CD14-positive monocyte (primary cell): ENCODE results near the gene PEX10. TPM values are rescaled to one million over a fixed set of nuclear protein-coding genes. Genes with fewer than 3 reads are reported as not detected.

Experiments used
- DNase-seq, 3 donors: peaks; one replicate each; pipeline ENCODE4 v3.0.0-alpha.2; 2011 to 2022
- H2AFZ ChIP-seq: 2 replicates; pipeline ENCODE4 v1.6.0; 2012; ENCODE audit warnings: mild to moderate bottlenecking, low read depth, low read length, inconsistent platforms; ENCODE audit not compliant: insufficient read depth, poor library complexity, severe bottlenecking
- H3K27ac ChIP-seq, 2 donors: 1 replicate in 1 of 2; 2 replicates in 1 of 2; pipeline ENCODE4 v1.5.1; 2012 to 2013; ENCODE audit warnings: low read length in 2 of 2, control low read depth in 1 of 2, inconsistent platforms in 1 of 2, low read depth in 1 of 2, mild to moderate bottlenecking in 1 of 2
- H3K27me3 ChIP-seq, 2 donors: one replicate each; pipeline versions ENCODE4 v1.6.0 to v1.6.1; 2011 to 2013; ENCODE audit warnings: low read length in 2 of 2; ENCODE audit not compliant: control insufficient read depth in 2 of 2, insufficient read depth in 2 of 2
- H3K36me3 ChIP-seq, 2 donors: replicated peaks in 1 of 2; 1 replicate in 1 of 2; 2 replicates in 1 of 2; pipeline versions ENCODE4 v1.5.1 to v1.6.1; 2012 to 2013; ENCODE audit warnings: low read length in 2 of 2, control low read depth in 1 of 2, inconsistent platforms in 1 of 2, mild to moderate bottlenecking in 1 of 2; ENCODE audit not compliant: insufficient read depth in 2 of 2, control insufficient read depth in 1 of 2
- H3K4me1 ChIP-seq, 2 donors: 1 replicate in 1 of 2; 2 replicates in 1 of 2; pipeline versions ENCODE4 v1.5.1 to v1.6.1; 2012 to 2013; ENCODE audit warnings: low read length in 2 of 2, control low read depth in 1 of 2, inconsistent platforms in 1 of 2, mild to moderate bottlenecking in 1 of 2, moderate library complexity in 1 of 2; ENCODE audit not compliant: insufficient read depth in 2 of 2, control insufficient read depth in 1 of 2
- H3K4me2 ChIP-seq: replicated peaks from 2 replicates; pipeline ENCODE3; 2012; ENCODE audit warnings: low read length, moderate library complexity, mild to moderate bottlenecking; ENCODE audit not compliant: poor library complexity, severe bottlenecking; ENCODE audit errors: extremely low read depth
- H3K4me3 ChIP-seq, 3 experiments: fragments of 200-600 bp in 1 of 3; sonication (generic) in 1 of 3; replicated peaks in 1 of 3; 1 replicate in 2 of 3; 2 replicates in 1 of 3; pipeline ENCODE4 v1.5.1; 2011 to 2013; ENCODE audit warnings: low read length in 3 of 3, mild to moderate bottlenecking in 3 of 3, control low read depth in 2 of 3, low read depth in 2 of 3, inconsistent platforms in 1 of 3, moderate library complexity in 1 of 3
- H3K79me2 ChIP-seq: 2 replicates; pipeline ENCODE4 v1.6.0; 2012; ENCODE audit warnings: mild to moderate bottlenecking, control low read depth, inconsistent platforms, low read length, moderate library complexity; ENCODE audit not compliant: insufficient read depth
- H3K9ac ChIP-seq: 2 replicates; pipeline ENCODE4 v1.6.0; 2017; ENCODE audit warnings: low read length, mild to moderate bottlenecking; ENCODE audit not compliant: insufficient read depth, poor library complexity, severe bottlenecking
- H3K9me3 ChIP-seq, 2 donors: replicated peaks in 1 of 2; 1 replicate in 1 of 2; 2 replicates in 1 of 2; pipeline versions ENCODE4 v1.5.1 to v1.6.1; 2012 to 2013; ENCODE audit warnings: low read length in 2 of 2, control low read depth in 1 of 2; ENCODE audit not compliant: control insufficient read depth in 1 of 2, insufficient read depth in 1 of 2
- H4K20me1 ChIP-seq: 2 replicates; pipeline ENCODE4 v1.6.0; 2012; ENCODE audit warnings: mild to moderate bottlenecking, low read length, control low read depth, moderate library complexity; ENCODE audit not compliant: insufficient read depth
- H3K27ac Mint-ChIP-seq, 7 donors: one replicate each; pipeline ENCODE4 v1.8.0; 2020; ENCODE audit warnings: mild to moderate bottlenecking in 7 of 7, mixed read lengths in 7 of 7, moderate library complexity in 6 of 7, inconsistent platforms in 2 of 7
- H3K27me3 Mint-ChIP-seq, 3 donors: one replicate each; pipeline ENCODE4 v1.8.0; 2021 to 2022; ENCODE audit warnings: low read depth in 3 of 3, mild to moderate bottlenecking in 3 of 3, mixed read lengths in 3 of 3, moderate library complexity in 3 of 3, inconsistent platforms in 1 of 3
- H3K36me3 Mint-ChIP-seq, 2 donors: one replicate each; pipeline ENCODE4 v1.8.0; 2020; ENCODE audit warnings: mixed read lengths in 2 of 2, inconsistent platforms in 1 of 2, mild to moderate bottlenecking in 1 of 2
- H3K4me1 Mint-ChIP-seq: one replicate; pipeline ENCODE4 v1.8.0; 2020; ENCODE audit warnings: mild to moderate bottlenecking, mixed read lengths
- H3K4me3 Mint-ChIP-seq, 2 donors: one replicate each; pipeline ENCODE4 v1.8.0; 2020; ENCODE audit warnings: mild to moderate bottlenecking in 2 of 2, mixed read lengths in 2 of 2, moderate library complexity in 1 of 2
- H3K9me3 Mint-ChIP-seq, 7 donors: one replicate each; pipeline ENCODE4 v1.8.0; 2020 to 2022; ENCODE audit warnings: mixed read lengths in 7 of 7, mild to moderate bottlenecking in 6 of 7, moderate library complexity in 6 of 7, inconsistent platforms in 2 of 7
- CTCF ChIP-seq: fragments of 200-600 bp; IDR thresholded peaks from one replicate; pipeline ENCODE4 v1.8.0; 2022; ENCODE audit warnings: antibody characterized with exemption, mild to moderate bottlenecking
- WGBS: methylation state at CpG from one replicate; pipeline ENCODE4 v1.1.5; 2013; ENCODE audit warnings: missing lambda C conversion rate; ENCODE audit not compliant: insufficient coverage; 5-methylcytosine and 5-hydroxymethylcytosine counted together
- intact Hi-C, 2 donors: fragments of 100-400 bp; cut with micrococcal nuclease; formaldehyde crosslinking; loops; one replicate each; pipeline versions ENCODE4 v1.15.0 to v1.15.1; 2023
- polyA plus RNA-seq, 3 donors: library from polyadenylated mRNA; depleted of rRNA in 1 of 3; unstranded in 2 of 3; stranded (reverse) in 1 of 3; fragments of 300-500 nt in 2 of 3; fragments of >200 nt in 1 of 3; fragmentation: Illumina TruSeq in 2 of 3; gene quantifications; 1 replicate in 2 of 3; 2 replicates in 1 of 3; pipeline ENCODE4 v1.2.3, GENCODE V29; 2012 to 2021

PEX10 gene
- polyA plus RNA-seq, 3 donors: 7.0 to 10.5 (median 8.2) TPM

DNA sequence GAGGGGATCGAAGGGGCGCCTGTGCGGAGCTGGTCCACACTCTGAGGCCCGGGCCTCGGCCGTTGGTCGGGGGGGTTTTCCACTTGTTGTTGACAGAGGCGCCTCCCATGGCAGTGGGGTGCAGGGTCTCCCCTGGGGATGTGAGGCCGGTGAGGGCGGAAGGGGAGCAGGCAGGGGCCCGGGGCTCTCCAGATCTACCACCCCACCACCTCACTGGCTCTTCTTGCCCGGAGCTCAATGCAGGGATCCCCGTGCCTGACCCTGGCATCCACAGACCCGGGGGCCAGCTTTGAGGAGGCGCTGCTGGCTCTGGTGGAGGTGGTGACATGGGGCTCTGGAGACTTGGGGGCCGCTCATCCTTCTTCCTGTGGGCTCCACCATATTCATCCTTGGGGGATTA, 7.1 kb upstream of the PEX10 start:
- peaks cover 2 to 17% (median 9%) of the 10 kb centered on the region in 7 donors for H3K9me3 Mint-ChIP-seq
- TF ChIP-seq CTCF: no peak
- DNase-seq: no peak
- no peak overlapping the region for H2AFZ ChIP-seq
- no peaks in the 10 kb centered on the region for H4K20me1 ChIP-seq
- H3K36me3 Mint-ChIP-seq: no peaks in the 10 kb centered on the region
- no peak overlapping the region for H3K27ac Mint-ChIP-seq
- no peak overlapping the region for H3K4me3 ChIP-seq
- no peak overlapping the region for H3K4me3 Mint-ChIP-seq
- H3K27ac ChIP-seq: no peak overlapping the region
- H3K4me2 ChIP-seq: no peak overlapping the region
- peaks cover 8% of the 10 kb centered on the region for H3K4me1 Mint-ChIP-seq
- H3K27me3 ChIP-seq: peaks cover 0 to 13% of the 10 kb centered on the region in 2 donors
- peaks cover 23 to 57% (median 34%) of the 10 kb centered on the region in 3 donors for H3K27me3 Mint-ChIP-seq
- peaks cover 0 to 13% of the 10 kb centered on the region in 2 donors for H3K9me3 ChIP-seq
- H3K9ac ChIP-seq: no peak overlapping the region
- H3K79me2 ChIP-seq: no peaks in the 10 kb centered on the region
- no peaks in the 10 kb centered on the region for H3K36me3 ChIP-seq
- WGBS: 94% methylated on average over 11 of the region's 16 CpGs
- intact Hi-C loops: loop anchor here in 1 of 2 donors (5.0 to 10.0 kb wide), 2 partner anchors 363 to 385 kb away; partner anchors contain the start of gene TTC34
- peaks cover 2 to 20% of the 10 kb centered on the region in 2 donors for H3K4me1 ChIP-seq

GRCh38 chr1:2418791-2419320, 6.5 kb upstream of the PEX10 start:
- no peaks in the 10 kb centered on the region for H4K20me1 ChIP-seq
- no peaks in the 10 kb centered on the region for H3K36me3 ChIP-seq
- peak overlapping the region in 1 of 7 donors; percentile 6 for H3K27ac Mint-ChIP-seq
- peaks cover 0 to 13% of the 10 kb centered on the region in 2 donors for H3K9me3 ChIP-seq
- peaks cover 2 to 17% (median 9%) of the 10 kb centered on the region in 7 donors for H3K9me3 Mint-ChIP-seq
- intact Hi-C loops: loop anchor here in 1 of 2 donors (5.0 to 10.0 kb wide), 2 partner anchors 363 to 386 kb away; partner anchors contain the start of gene TTC34
- no peak overlapping the region for H3K4me2 ChIP-seq
- no peaks in the 10 kb centered on the region for H3K79me2 ChIP-seq
- H3K4me3 ChIP-seq: no peak overlapping the region
- H3K36me3 Mint-ChIP-seq: no peaks in the 10 kb centered on the region
- H3K27me3 ChIP-seq: peaks cover 0 to 13% of the 10 kb centered on the region in 2 donors
- no peak overlapping the region for H3K4me3 Mint-ChIP-seq
- peaks cover 7 to 26% of the 10 kb centered on the region in 2 donors for H3K4me1 ChIP-seq
- TF ChIP-seq CTCF: no peak
- H3K27me3 Mint-ChIP-seq: peaks cover 27 to 61% (median 34%) of the 10 kb centered on the region in 3 donors
- 88% methylated on average over 15 of the region's 16 CpGs for WGBS
- no peak for DNase-seq
- no peak overlapping the region for H3K27ac ChIP-seq
- H3K9ac ChIP-seq: no peak overlapping the region
- peaks cover 14% of the 10 kb centered on the region for H3K4me1 Mint-ChIP-seq
- no peak overlapping the region for H2AFZ ChIP-seq
